Sciatic nerve (tissue), 2 donors: Measurements from ENCODE around the gene TNFRSF8. TPM values are rescaled to one million over a fixed set of nuclear protein-coding genes. Genes with fewer than 3 reads are reported as not detected.
"Not testable (repeated sequence)": the region's sequence is repeated elsewhere in the genome, so short reads cannot be mapped to it uniquely, and the experiment has no call there.

ENCODE experiments used
- ATAC-seq: fragments of 200-7000 bp; cut with Tn5 transposase; one replicate; pipeline ENCODE4 v1.9.1; 2020; ENCODE audit warnings: mild to moderate bottlenecking, moderate library complexity
- DNase-seq: peaks from one replicate; pipeline ENCODE4 v3.0.0-alpha.2; 2020; ENCODE audit warnings: low spot score
- intact Hi-C: fragments of 100-400 bp; cut with DNase I; formaldehyde crosslinking; loops from one replicate; pipeline ENCODE4 v1.14.2; 2022
- total RNA-seq: library from RNA; stranded (reverse); fragmentation: NEBNext Ultra II Directional; extraction: Animal tissue kit (Norgen Biotek cat#: 25700); gene quantifications from one replicate; pipeline ENCODE4 v1.2.1, GENCODE V29; 2021
- donor health status: DM: no; HTN: no; CAD: no.
- donor health status: DM: no; HTN: no; CAD: no.

TNFRSF8 gene
- total RNA-seq, 1 donor from 2014 or later, result 5.2 TPM

GRCh38 chr1:12080773-12081556, 17.9 kb downstream of the TNFRSF8 start:
- intact Hi-C loops, result no loop called here
- ATAC-seq, result no peak
- no peak for DNase-seq

- no peak for DNase-seq
- intact Hi-C loops, result no loop called here
- no peak for ATAC-seq
Measured at GRCh38 chr1:12081648-12082396, 18.7 kb downstream of the TNFRSF8 start.

- intact Hi-C loops, result no loop called here
- DNase-seq (no peak), ATAC-seq (no peak)
Measured at GRCh38 chr1:12082988-12083387, 19.9 kb downstream of the TNFRSF8 start.

GRCh38 chr1:12083766-12084165, 20.7 kb downstream of the TNFRSF8 start:
- DNase-seq (no peak), ATAC-seq (no peak)
- intact Hi-C loops, result no loop called here

GRCh38 chr1:12085643-12086260, 22.6 kb downstream of the TNFRSF8 start:
- intact Hi-C loops, result no loop called here
- ATAC-seq, result no peak
- no peak for DNase-seq

- DNase-seq, result no peak
Measured at GRCh38 chr1:12087797-12088314, 24.8 kb downstream of the TNFRSF8 start.

GRCh38 chr1:12088607-12089006, 25.5 kb downstream of the TNFRSF8 start:
- intact Hi-C loops, result no loop called here
- DNase-seq (no peak), ATAC-seq (no peak)

More at GRCh38 chr1:12087797-12088314, 24.8 kb downstream of the TNFRSF8 start:
- intact Hi-C loops, result no loop called here
- no peak for ATAC-seq

GRCh38 chr1:12090326-12090725, 27.2 kb downstream of the TNFRSF8 start:
- ATAC-seq, result no peak
- no peak for DNase-seq
- intact Hi-C loops, result no loop called here

- intact Hi-C loops, result no loop called here
- ATAC-seq (no peak), DNase-seq (no peak)
Measured at GRCh38 chr1:12091191-12091590, 28.1 kb downstream of the TNFRSF8 start.

- intact Hi-C loops, result no loop called here
- no peak for ATAC-seq
- DNase-seq, result no peak
Measured at GRCh38 chr1:12094180-12094579, 31.1 kb downstream of the TNFRSF8 start.

- intact Hi-C loops, result no loop called here
- no peak for DNase-seq
- no peak for ATAC-seq
Measured at GRCh38 chr1:12095452-12096263, 32.6 kb downstream of the TNFRSF8 start.

GRCh38 chr1:12096615-12097014, 33.5 kb downstream of the TNFRSF8 start:
- no peak for DNase-seq
- intact Hi-C loops, result no loop called here
- no peak for ATAC-seq

GRCh38 chr1:12097321-12097720, 34.2 kb downstream of the TNFRSF8 start:
- ATAC-seq (no peak), DNase-seq (no peak)
- intact Hi-C loops, result no loop called here

- DNase-seq (no peak), ATAC-seq (no peak)
- intact Hi-C loops, result no loop called here
Measured at GRCh38 chr1:12098786-12099185, 35.7 kb downstream of the TNFRSF8 start.

GRCh38 chr1:12099610-12100009, 36.5 kb downstream of the TNFRSF8 start:
- ATAC-seq (no peak), DNase-seq (no peak)
- intact Hi-C loops, result no loop called here

GRCh38 chr1:12100071-12100470, 37.0 kb downstream of the TNFRSF8 start:
- DNase-seq, result no peak
- no peak for ATAC-seq
- intact Hi-C loops, result no loop called here

- ATAC-seq, intact Hi-C loops, DNase-seq: not testable (repeated sequence)
Measured at GRCh38 chr1:12101120-12101519, 38.0 kb downstream of the TNFRSF8 start.

- ATAC-seq (no peak), DNase-seq (no peak)
- intact Hi-C loops, result no loop called here
Measured at GRCh38 chr1:12102066-12102465, 39.0 kb downstream of the TNFRSF8 start.

- intact Hi-C loops, result no loop called here
- ATAC-seq, result no peak
- no peak for DNase-seq
Measured at GRCh38 chr1:12104417-12104816, 41.3 kb downstream of the TNFRSF8 start.
